PC-3 (cell line): ENCODE data around the gene TLE7.

Experiments
- EZH2 ChIP-seq: fragments of 300-600 bp; sonication (generic); IDR thresholded peaks from one replicate; pipeline ENCODE4 v1.6.1; 2017; ENCODE audit warnings: antibody characterized with exemption, mild to moderate bottlenecking, low read length; ENCODE audit not compliant: unreplicated experiment
- EZH2phosphoT487 ChIP-seq: fragments of 300-600 bp; sonication (generic); IDR thresholded peaks from 2 replicates; pipeline ENCODE4 v1.6.1; 2018; ENCODE audit warnings: mild to moderate bottlenecking, antibody characterized with exemption, low read length, borderline replicate concordance
- TF ChIP-seq, protein P1 (sequence below): fragments of 300-600 bp; sonication (generic); conservative IDR thresholded peaks from 2 replicates; pipeline ENCODE4 v1.5.1; 2017; ENCODE audit warnings: antibody characterized with exemption, low read depth, mild to moderate bottlenecking, low read length

DNA sequence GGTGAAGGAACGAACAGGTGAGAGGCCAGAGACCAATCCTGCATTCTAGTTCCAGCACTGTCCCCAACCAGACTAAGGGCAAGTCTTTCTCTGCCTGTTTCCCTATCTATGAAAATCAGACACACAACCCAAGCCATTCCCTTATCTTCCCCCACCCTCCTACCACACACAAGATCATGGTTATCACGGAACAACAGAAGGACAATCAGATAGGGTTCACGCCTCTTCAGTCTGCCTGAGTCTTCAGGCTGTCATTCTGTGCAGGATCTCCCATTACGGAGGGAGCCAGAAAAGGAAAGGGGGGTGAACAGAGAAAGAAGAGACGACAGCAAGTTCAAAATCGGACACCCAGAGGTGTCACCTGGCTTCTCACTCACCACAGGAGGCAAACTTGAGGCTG, 11.1 kb downstream of the TLE7 start:
- TF ChIP-seq EZH2, result no peak
- TF ChIP-seq, protein P1, sequence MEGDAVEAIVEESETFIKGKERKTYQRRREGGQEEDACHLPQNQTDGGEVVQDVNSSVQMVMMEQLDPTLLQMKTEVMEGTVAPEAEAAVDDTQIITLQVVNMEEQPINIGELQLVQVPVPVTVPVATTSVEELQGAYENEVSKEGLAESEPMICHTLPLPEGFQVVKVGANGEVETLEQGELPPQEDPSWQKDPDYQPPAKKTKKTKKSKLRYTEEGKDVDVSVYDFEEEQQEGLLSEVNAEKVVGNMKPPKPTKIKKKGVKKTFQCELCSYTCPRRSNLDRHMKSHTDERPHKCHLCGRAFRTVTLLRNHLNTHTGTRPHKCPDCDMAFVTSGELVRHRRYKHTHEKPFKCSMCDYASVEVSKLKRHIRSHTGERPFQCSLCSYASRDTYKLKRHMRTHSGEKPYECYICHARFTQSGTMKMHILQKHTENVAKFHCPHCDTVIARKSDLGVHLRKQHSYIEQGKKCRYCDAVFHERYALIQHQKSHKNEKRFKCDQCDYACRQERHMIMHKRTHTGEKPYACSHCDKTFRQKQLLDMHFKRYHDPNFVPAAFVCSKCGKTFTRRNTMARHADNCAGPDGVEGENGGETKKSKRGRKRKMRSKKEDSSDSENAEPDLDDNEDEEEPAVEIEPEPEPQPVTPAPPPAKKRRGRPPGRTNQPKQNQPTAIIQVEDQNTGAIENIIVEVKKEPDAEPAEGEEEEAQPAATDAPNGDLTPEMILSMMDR, result no peak
- TF ChIP-seq EZH2phosphoT487, result no peak
